Measurements from ENCODE around the gene SUV39H2.

Gene SUV39H2

GRCh38 chr10:14838582-14839304 lies 39.9 kb upstream of the SUV39H2 start:
- peaks cover 9 to 18% (median 16%) of the 10 kb centered on the region in 4 experiments for H3K4me1 ChIP-seq (ENCODE audit: control extremely low read depth in 1 of 4, control insufficient read depth in 4 of 4, insufficient read depth in 4 of 4, low read length in 3 of 4)
- under 1% methylated on average over 51 of the region's 60 CpGs for WGBS (ENCODE audit: insufficient coverage)
- DNase-seq = peak; percentile 14 to 59 (median 54)
- no peaks in the 10 kb centered on the region for H3K9me3 ChIP-seq (ENCODE audit: control extremely low read depth in 1 of 5, control insufficient read depth in 4 of 5, insufficient read depth in 2 of 5, low read depth in 1 of 5, low read length in 4 of 5)
- peak overlapping the region; percentile 84 to 93 for H3K27ac ChIP-seq (ENCODE audit: insufficient read depth in 1 of 2, low read depth in 1 of 2, low read length in 2 of 2, poor library complexity in 1 of 2, severe bottlenecking in 2 of 2)
- peaks cover 20 to 31% (median 29%) of the 10 kb centered on the region in 4 experiments for H3K36me3 ChIP-seq (ENCODE audit: control insufficient read depth in 4 of 4, insufficient read depth in 4 of 4, low read length in 3 of 4)
- peak overlapping the region; percentile 83 to 98 (median 95) for H3K4me3 ChIP-seq (ENCODE audit: control insufficient read depth in 1 of 7, extremely low read depth in 1 of 7, insufficient read depth in 4 of 7, low read depth in 2 of 7, low read length in 6 of 7)
- ChIA-PET CTCF (interaction anchor here (1.1 to 3.0 kb wide), 4 partner anchors 9 to 302 kb away, joined by 3 to 17 read pairs (median 7); no protein-coding TSS in a partner anchor), POLR2A (interaction anchor here (1.1 kb wide), 1 partner anchor 39 kb away, joined by 3 read pairs; no protein-coding TSS in a partner anchor)
- H3K27me3 ChIP-seq (replicated peaks in 2 of 5; ENCODE audit: control insufficient read depth in 4 of 5, insufficient read depth in 5 of 5, low read length in 4 of 5) = no peaks in the 10 kb centered on the region

GRCh38 chr10:14839305-14839695 lies 39.4 kb upstream of the SUV39H2 start:
- H3K4me1 ChIP-seq (ENCODE audit: control extremely low read depth in 1 of 4, control insufficient read depth in 4 of 4, insufficient read depth in 4 of 4, low read length in 3 of 4) = peaks cover 9 to 18% (median 16%) of the 10 kb centered on the region in 4 experiments
- no peaks in the 10 kb centered on the region for H3K9me3 ChIP-seq (ENCODE audit: control extremely low read depth in 1 of 5, control insufficient read depth in 4 of 5, insufficient read depth in 2 of 5, low read depth in 1 of 5, low read length in 4 of 5)
- DNase-seq = no peak
- H3K4me3 ChIP-seq (ENCODE audit: control insufficient read depth in 1 of 7, extremely low read depth in 1 of 7, insufficient read depth in 4 of 7, low read depth in 2 of 7, low read length in 6 of 7) = peak overlapping the region in 6 of 7 experiments; percentile 83 to 98 (median 94)
- no peaks in the 10 kb centered on the region for H3K27me3 ChIP-seq (replicated peaks in 2 of 5; ENCODE audit: control insufficient read depth in 4 of 5, insufficient read depth in 5 of 5, low read length in 4 of 5)
- ChIA-PET CTCF (interaction anchor here (2.6 kb wide), 1 partner anchor 9 kb away, joined by 11 read pairs; no protein-coding TSS in a partner anchor), POLR2A (no interaction called here)
- peak overlapping the region; percentile 84 to 93 for H3K27ac ChIP-seq (ENCODE audit: insufficient read depth in 1 of 2, low read depth in 1 of 2, low read length in 2 of 2, poor library complexity in 1 of 2, severe bottlenecking in 2 of 2)
- H3K36me3 ChIP-seq (ENCODE audit: control insufficient read depth in 4 of 4, insufficient read depth in 4 of 4, low read length in 3 of 4) = peaks cover 20 to 37% (median 32%) of the 10 kb centered on the region in 4 experiments
- WGBS (ENCODE audit: insufficient coverage) = 22% methylated on average over 13 of the region's 14 CpGs

- Histone ChIP-seq H3K4me1 (ENCODE audit: control extremely low read depth in 1 of 4, control insufficient read depth in 4 of 4, insufficient read depth in 4 of 4, low read length in 3 of 4) (peaks cover 9 to 18% (median 16%) of the 10 kb centered on the region in 4 experiments), H3K4me3 (ENCODE audit: control insufficient read depth in 1 of 7, extremely low read depth in 1 of 7, insufficient read depth in 4 of 7, low read depth in 2 of 7, low read length in 6 of 7) (no peak overlapping the region), H3K27ac (ENCODE audit: insufficient read depth in 1 of 2, low read depth in 1 of 2, low read length in 2 of 2, poor library complexity in 1 of 2, severe bottlenecking in 2 of 2) (no peak overlapping the region), H3K9me3 (ENCODE audit: control extremely low read depth in 1 of 5, control insufficient read depth in 4 of 5, insufficient read depth in 2 of 5, low read depth in 1 of 5, low read length in 4 of 5) (no peaks in the 10 kb centered on the region), H3K27me3 (replicated peaks in 2 of 5; ENCODE audit: control insufficient read depth in 4 of 5, insufficient read depth in 5 of 5, low read length in 4 of 5) (no peaks in the 10 kb centered on the region), H3K36me3 (ENCODE audit: control insufficient read depth in 4 of 4, insufficient read depth in 4 of 4, low read length in 3 of 4) (peaks cover 20 to 44% (median 37%) of the 10 kb centered on the region in 4 experiments)
- 83% methylated on average over 1 of the region's 2 CpGs for WGBS (ENCODE audit: insufficient coverage)
- CTCF ChIA-PET = no interaction called here
- no peak for DNase-seq
- POLR2A ChIA-PET = no interaction called here
Observed at GRCh38 chr10:14840178-14840577, 38.5 kb upstream of the SUV39H2 start.

GRCh38 chr10:14843327-14843988 lies 35.2 kb upstream of the SUV39H2 start:
- WGBS (ENCODE audit: insufficient coverage) = 99% methylated on average over 12 of the region's 15 CpGs
- Histone ChIP-seq H3K36me3 (ENCODE audit: control insufficient read depth in 4 of 4, insufficient read depth in 4 of 4, low read length in 3 of 4) (peaks cover 20 to 57% (median 46%) of the 10 kb centered on the region in 4 experiments), H3K27ac (ENCODE audit: insufficient read depth in 1 of 2, low read depth in 1 of 2, low read length in 2 of 2, poor library complexity in 1 of 2, severe bottlenecking in 2 of 2) (no peak overlapping the region), H3K9me3 (ENCODE audit: control extremely low read depth in 1 of 5, control insufficient read depth in 4 of 5, insufficient read depth in 2 of 5, low read depth in 1 of 5, low read length in 4 of 5) (no peaks in the 10 kb centered on the region), H3K4me1 (ENCODE audit: control extremely low read depth in 1 of 4, control insufficient read depth in 4 of 4, insufficient read depth in 4 of 4, low read length in 3 of 4) (peaks cover 2 to 9% (median 6%) of the 10 kb centered on the region in 4 experiments), H3K4me3 (ENCODE audit: control insufficient read depth in 1 of 7, extremely low read depth in 1 of 7, insufficient read depth in 4 of 7, low read depth in 2 of 7, low read length in 6 of 7) (no peak overlapping the region), H3K27me3 (replicated peaks in 2 of 5; ENCODE audit: control insufficient read depth in 4 of 5, insufficient read depth in 5 of 5, low read length in 4 of 5) (no peaks in the 10 kb centered on the region)
- DNase-seq = no peak
- ChIA-PET POLR2A (no interaction called here), CTCF (interaction anchor here (0.7 to 1.6 kb wide), 2 partner anchors 8 to 46 kb away, joined by 3 to 6 read pairs; no protein-coding TSS in a partner anchor)

- POLR2A ChIA-PET = no interaction called here
- Histone ChIP-seq H3K4me1 (ENCODE audit: control extremely low read depth in 1 of 4, control insufficient read depth in 4 of 4, insufficient read depth in 4 of 4, low read length in 3 of 4) (no peaks in the 10 kb centered on the region), H3K27me3 (replicated peaks in 2 of 5; ENCODE audit: control insufficient read depth in 4 of 5, insufficient read depth in 5 of 5, low read length in 4 of 5) (no peaks in the 10 kb centered on the region), H3K4me3 (ENCODE audit: control insufficient read depth in 1 of 7, extremely low read depth in 1 of 7, insufficient read depth in 4 of 7, low read depth in 2 of 7, low read length in 6 of 7) (no peak overlapping the region), H3K36me3 (ENCODE audit: control insufficient read depth in 4 of 4, insufficient read depth in 4 of 4, low read length in 3 of 4) (peaks cover 24 to 66% (median 51%) of the 10 kb centered on the region in 4 experiments), H3K27ac (ENCODE audit: insufficient read depth in 1 of 2, low read depth in 1 of 2, low read length in 2 of 2, poor library complexity in 1 of 2, severe bottlenecking in 2 of 2) (no peak overlapping the region), H3K9me3 (ENCODE audit: control extremely low read depth in 1 of 5, control insufficient read depth in 4 of 5, insufficient read depth in 2 of 5, low read depth in 1 of 5, low read length in 4 of 5) (no peaks in the 10 kb centered on the region)
- CTCF ChIA-PET = no interaction called here
- no peak for DNase-seq
- WGBS (ENCODE audit: insufficient coverage) = no CpG with 5 or more reads among the region's 2 CpGs
Observed at GRCh38 chr10:14844948-14845347, 33.7 kb upstream of the SUV39H2 start.

DNA sequence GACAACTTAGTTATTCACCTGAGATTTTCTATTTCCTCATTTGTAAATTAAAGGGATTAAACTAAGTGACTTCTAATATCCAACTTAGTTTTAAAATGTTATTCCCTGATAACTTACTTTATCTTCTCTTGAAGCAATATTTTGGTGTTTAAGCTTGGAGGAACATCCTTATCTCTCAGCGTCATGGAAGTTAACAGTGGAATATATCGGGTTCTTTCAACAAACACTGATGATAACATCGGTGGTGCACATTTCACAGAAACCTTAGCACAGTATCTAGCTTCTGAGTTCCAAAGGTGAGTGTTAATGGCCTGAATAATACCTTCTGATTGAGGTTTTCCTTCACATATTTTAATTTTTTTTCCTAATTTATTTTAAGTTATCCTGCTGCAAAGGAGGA lies 26.4 kb upstream of the SUV39H2 start:
- ChIA-PET CTCF (interaction anchor here (2.1 kb wide), 1 partner anchor 9 kb away, joined by 6 read pairs; no protein-coding TSS in a partner anchor), POLR2A (no interaction called here)
- H3K27ac ChIP-seq (ENCODE audit: insufficient read depth in 1 of 2, low read depth in 1 of 2, low read length in 2 of 2, poor library complexity in 1 of 2, severe bottlenecking in 2 of 2) = no peak overlapping the region
- no peak overlapping the region for H3K4me3 ChIP-seq (ENCODE audit: control insufficient read depth in 1 of 7, extremely low read depth in 1 of 7, insufficient read depth in 4 of 7, low read depth in 2 of 7, low read length in 6 of 7)
- no peaks in the 10 kb centered on the region for H3K27me3 ChIP-seq (replicated peaks in 2 of 5; ENCODE audit: control insufficient read depth in 4 of 5, insufficient read depth in 5 of 5, low read length in 4 of 5)
- no peak for DNase-seq
- no peaks in the 10 kb centered on the region for H3K9me3 ChIP-seq (ENCODE audit: control extremely low read depth in 1 of 5, control insufficient read depth in 4 of 5, insufficient read depth in 2 of 5, low read depth in 1 of 5, low read length in 4 of 5)
- 100% methylated on average over 2 of the region's 3 CpGs for WGBS (ENCODE audit: insufficient coverage)
- H3K4me1 ChIP-seq (ENCODE audit: control extremely low read depth in 1 of 4, control insufficient read depth in 4 of 4, insufficient read depth in 4 of 4, low read length in 3 of 4) = no peaks in the 10 kb centered on the region
- peaks cover 12 to 51% (median 30%) of the 10 kb centered on the region in 4 experiments for H3K36me3 ChIP-seq (ENCODE audit: control insufficient read depth in 4 of 4, insufficient read depth in 4 of 4, low read length in 3 of 4)

DNA sequence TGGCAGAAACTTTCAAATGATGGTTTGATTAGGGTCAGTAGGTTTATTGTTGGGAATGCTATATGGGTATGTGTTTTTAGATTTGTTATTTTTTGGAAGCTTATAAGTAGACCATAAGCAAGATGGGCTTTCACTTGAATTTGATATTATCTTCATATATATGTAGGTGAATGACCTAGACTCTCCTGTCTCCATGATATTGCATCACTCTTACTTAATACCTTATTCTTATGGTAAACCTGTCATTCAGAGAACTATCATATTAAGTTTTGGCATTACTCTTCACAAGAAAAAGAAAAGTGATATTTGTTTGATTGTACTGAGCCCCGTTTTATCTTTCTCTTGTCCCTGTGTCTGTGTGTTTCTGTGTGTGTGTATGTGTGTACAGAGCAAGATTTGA lies 23.2 kb upstream of the SUV39H2 start:
- Histone ChIP-seq H3K4me1 (ENCODE audit: control extremely low read depth in 1 of 4, control insufficient read depth in 4 of 4, insufficient read depth in 4 of 4, low read length in 3 of 4) (no peaks in the 10 kb centered on the region), H3K4me3 (ENCODE audit: control insufficient read depth in 1 of 7, extremely low read depth in 1 of 7, insufficient read depth in 4 of 7, low read depth in 2 of 7, low read length in 6 of 7) (no peak overlapping the region), H3K36me3 (ENCODE audit: control insufficient read depth in 4 of 4, insufficient read depth in 4 of 4, low read length in 3 of 4) (peaks cover 12 to 63% (median 36%) of the 10 kb centered on the region in 4 experiments), H3K27me3 (replicated peaks in 2 of 5; ENCODE audit: control insufficient read depth in 4 of 5, insufficient read depth in 5 of 5, low read length in 4 of 5) (no peaks in the 10 kb centered on the region), H3K9me3 (ENCODE audit: control extremely low read depth in 1 of 5, control insufficient read depth in 4 of 5, insufficient read depth in 2 of 5, low read depth in 1 of 5, low read length in 4 of 5) (no peaks in the 10 kb centered on the region), H3K27ac (ENCODE audit: insufficient read depth in 1 of 2, low read depth in 1 of 2, low read length in 2 of 2, poor library complexity in 1 of 2, severe bottlenecking in 2 of 2) (no peak overlapping the region)
- no peak for DNase-seq
- WGBS (ENCODE audit: insufficient coverage) = no CpG with 5 or more reads among the region's 1 CpG
- ChIA-PET POLR2A (no interaction called here), CTCF (no interaction called here)

Data from common myeloid progenitor, CD34-positive (primary cell).